Stimulated activated CD8-positive, alpha-beta memory T cell treated with anti-CD3 and anti-CD28 coated beads, Interleukin-7, amount 100 ng/mL, for 48 hours (primary cell): Measurements from ENCODE around the gene KIAA0825.

ENCODE experiments used
- DNase-seq, 2 donors: peaks; one replicate each; pipeline ENCODE4 v3.0.0-alpha.2; 2020; ENCODE audit warnings: low read depth in 1 of 2; ENCODE audit errors: extremely low read depth in 1 of 2

KIAA0825 gene

GRCh38 chr5:94618493-94619328 is at the start of gene KIAA0825, which contains the start of gene SLF1:
Gene KIAA0825 (minus strand): TSS chr5:94618604. CDS start chr5:94537126, 81,478 bp downstream.
Gene SLF1 (plus strand): TSS chr5:94618669. CDS start chr5:94628811, 10,142 bp downstream.
- peak; percentile 71 to 81 for DNase-seq

- no peak for DNase-seq
Measured at GRCh38 chr5:94667937-94668336, 49.5 kb upstream of the KIAA0825 start.

GRCh38 chr5:94661086-94661485 is 42.7 kb upstream of the KIAA0825 start:
- DNase-seq = no peak

GRCh38 chr5:94660506-94660905 is 42.1 kb upstream of the KIAA0825 start:
- no peak for DNase-seq

- DNase-seq = no peak
Measured at GRCh38 chr5:94658272-94658671, 39.9 kb upstream of the KIAA0825 start.

- no peak for DNase-seq
Measured at GRCh38 chr5:94649874-94650273, 31.5 kb upstream of the KIAA0825 start.

- DNase-seq = no peak
Measured at GRCh38 chr5:94646758-94647157, 28.4 kb upstream of the KIAA0825 start.

GRCh38 chr5:94645053-94645452 is 26.6 kb upstream of the KIAA0825 start:
- DNase-seq = no peak

GRCh38 chr5:94640176-94640575 is 21.8 kb upstream of the KIAA0825 start:
- DNase-seq = no peak

- DNase-seq = no peak
Measured at GRCh38 chr5:94632024-94632423, 13.6 kb upstream of the KIAA0825 start.

- DNase-seq = no peak
Measured at GRCh38 chr5:94627191-94627590, 8.8 kb upstream of the KIAA0825 start.

GRCh38 chr5:94623877-94624276 is 5.5 kb upstream of the KIAA0825 start:
- DNase-seq = no peak

- no peak for DNase-seq
Measured at GRCh38 chr5:94623011-94623410, 4.6 kb upstream of the KIAA0825 start.

- no peak for DNase-seq
Measured at GRCh38 chr5:94621763-94622162, 3.4 kb upstream of the KIAA0825 start.

- DNase-seq = no peak
Measured at GRCh38 chr5:94620256-94620655, 1.9 kb upstream of the KIAA0825 start.

GRCh38 chr5:94618029-94618492 is 343 bp downstream of the KIAA0825 start:
- DNase-seq = peak in 1 of 2 donors; percentile 2

GRCh38 chr5:94615862-94616261 is 2.5 kb downstream of the KIAA0825 start:
- no peak for DNase-seq

GRCh38 chr5:94614156-94614805 is 4.1 kb downstream of the KIAA0825 start:
- no peak for DNase-seq

- peak in 1 of 2 donors; percentile 1 for DNase-seq
Measured at GRCh38 chr5:94613583-94613982, 4.8 kb downstream of the KIAA0825 start.

GRCh38 chr5:94595281-94595840 is 23.0 kb downstream of the KIAA0825 start:
- DNase-seq = no peak

GRCh38 chr5:94577466-94578245 is 40.7 kb downstream of the KIAA0825 start:
- DNase-seq = no peak
